Measurements from ENCODE around the gene JUP. TPM values are rescaled to one million over a fixed set of nuclear protein-coding genes. Genes with fewer than 3 reads are reported as not detected.
A peak's percentile ranks its signal among the peaks of the same experiment; 100 is the strongest.

JUP gene
- total and polyA plus RNA-seq, 2 of the 13 experiments (the other 11 are each of a cell fraction or from before 2014, with no cell fraction given) = 12.1 to 20.6 TPM

DNA sequence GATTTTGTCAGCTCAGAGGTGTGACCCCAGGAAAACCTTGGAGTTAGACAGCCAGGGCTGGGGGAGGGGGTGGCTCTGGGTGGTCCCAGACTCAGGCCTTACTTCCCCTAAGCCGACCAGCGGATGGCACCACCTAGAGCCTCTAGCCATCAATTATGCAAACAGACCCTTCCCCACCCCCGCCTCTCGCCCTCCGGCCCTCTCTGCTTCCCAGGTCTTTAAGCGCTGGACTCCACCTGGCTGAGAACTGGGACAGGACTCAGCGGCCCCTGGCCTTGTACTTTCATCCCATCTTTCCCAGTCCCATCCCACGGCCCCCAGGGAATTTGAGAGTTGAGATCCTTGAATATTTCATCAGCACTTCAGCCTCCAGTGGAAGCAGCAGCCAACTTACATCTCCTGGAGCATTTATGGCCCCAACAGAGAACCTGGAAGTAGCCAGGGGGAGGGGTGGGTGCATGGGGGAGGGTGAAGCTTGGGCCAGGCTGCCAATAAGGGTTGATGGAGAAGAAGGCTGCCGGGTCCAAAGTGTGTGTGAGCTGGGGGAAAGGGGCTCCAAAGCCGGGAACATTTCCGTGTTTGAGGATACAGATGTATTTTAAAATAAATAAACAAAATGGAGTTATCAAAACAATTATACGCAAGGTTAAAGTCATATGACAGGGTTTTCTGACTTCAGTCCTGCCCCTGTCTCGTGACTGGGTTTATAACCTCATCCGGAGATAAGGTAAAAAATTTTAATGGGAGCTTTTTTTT is 7.5 kb upstream of the JUP start (continued):
- TF ChIP-seq, protein P1, sequence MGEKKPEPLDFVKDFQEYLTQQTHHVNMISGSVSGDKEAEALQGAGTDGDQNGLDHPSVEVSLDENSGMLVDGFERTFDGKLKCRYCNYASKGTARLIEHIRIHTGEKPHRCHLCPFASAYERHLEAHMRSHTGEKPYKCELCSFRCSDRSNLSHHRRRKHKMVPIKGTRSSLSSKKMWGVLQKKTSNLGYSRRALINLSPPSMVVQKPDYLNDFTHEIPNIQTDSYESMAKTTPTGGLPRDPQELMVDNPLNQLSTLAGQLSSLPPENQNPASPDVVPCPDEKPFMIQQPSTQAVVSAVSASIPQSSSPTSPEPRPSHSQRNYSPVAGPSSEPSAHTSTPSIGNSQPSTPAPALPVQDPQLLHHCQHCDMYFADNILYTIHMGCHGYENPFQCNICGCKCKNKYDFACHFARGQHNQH (CRISPR knock-in tag; IDR thresholded peaks at IDR 0.05) = no peak
- TF ChIP-seq IKZF4 (CRISPR knock-in tag; IDR thresholded peaks at IDR 0.05; ENCODE audit: borderline replicate concordance, low read depth, not compliant biosample characterization) (no peak), PHF5A (CRISPR knock-in tag; IDR thresholded peaks at IDR 0.05; ENCODE audit: low read depth, unreplicated experiment) (no peak), ZNF670 (CRISPR knock-in tag; IDR thresholded peaks at IDR 0.05; ENCODE audit: borderline replicate concordance) (0 out of 2 replicates have a peak, but pooled peaks have one; percentile 19), ZNF260 (CRISPR knock-in tag; IDR thresholded peaks at IDR 0.05; ENCODE audit: borderline replicate concordance, low read depth) (no peak), ERF (CRISPR knock-in tag; IDR thresholded peaks at IDR 0.05) (no peak), ZFP82 (CRISPR knock-in tag; IDR thresholded peaks at IDR 0.05; ENCODE audit: borderline replicate concordance) (peak; percentile 56; the same call in 1 of the 2 replicates), ZNF333 (CRISPR knock-in tag; IDR thresholded peaks at IDR 0.05; ENCODE audit: borderline replicate concordance) (no peak), SP5 (CRISPR knock-in tag; IDR thresholded peaks at IDR 0.05; ENCODE audit: borderline replicate concordance, low read depth) (no peak), PITX1 (CRISPR knock-in tag; IDR thresholded peaks at IDR 0.05) (peak; percentile 65; the same call in 1 of the 2 replicates), PRDM4 (CRISPR knock-in tag; IDR thresholded peaks at IDR 0.05; ENCODE audit: borderline replicate concordance) (no peak), GATAD1 (CRISPR knock-in tag; IDR thresholded peaks at IDR 0.05) (no peak)
- TF ChIP-seq, protein P2, sequence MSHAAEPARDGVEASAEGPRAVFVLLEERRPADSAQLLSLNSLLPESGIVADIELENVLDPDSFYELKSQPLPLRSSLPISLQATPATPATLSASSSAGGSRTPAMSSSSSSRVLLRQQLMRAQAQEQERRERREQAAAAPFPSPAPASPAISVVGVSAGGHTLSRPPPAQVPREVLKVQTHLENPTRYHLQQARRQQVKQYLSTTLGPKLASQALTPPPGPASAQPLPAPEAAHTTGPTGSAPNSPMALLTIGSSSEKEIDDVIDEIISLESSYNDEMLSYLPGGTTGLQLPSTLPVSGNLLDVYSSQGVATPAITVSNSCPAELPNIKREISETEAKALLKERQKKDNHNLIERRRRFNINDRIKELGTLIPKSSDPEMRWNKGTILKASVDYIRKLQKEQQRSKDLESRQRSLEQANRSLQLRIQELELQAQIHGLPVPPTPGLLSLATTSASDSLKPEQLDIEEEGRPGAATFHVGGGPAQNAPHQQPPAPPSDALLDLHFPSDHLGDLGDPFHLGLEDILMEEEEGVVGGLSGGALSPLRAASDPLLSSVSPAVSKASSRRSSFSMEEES (CRISPR knock-in tag; IDR thresholded peaks at IDR 0.05) = no peak
- TF ChIP-seq, protein P3, sequence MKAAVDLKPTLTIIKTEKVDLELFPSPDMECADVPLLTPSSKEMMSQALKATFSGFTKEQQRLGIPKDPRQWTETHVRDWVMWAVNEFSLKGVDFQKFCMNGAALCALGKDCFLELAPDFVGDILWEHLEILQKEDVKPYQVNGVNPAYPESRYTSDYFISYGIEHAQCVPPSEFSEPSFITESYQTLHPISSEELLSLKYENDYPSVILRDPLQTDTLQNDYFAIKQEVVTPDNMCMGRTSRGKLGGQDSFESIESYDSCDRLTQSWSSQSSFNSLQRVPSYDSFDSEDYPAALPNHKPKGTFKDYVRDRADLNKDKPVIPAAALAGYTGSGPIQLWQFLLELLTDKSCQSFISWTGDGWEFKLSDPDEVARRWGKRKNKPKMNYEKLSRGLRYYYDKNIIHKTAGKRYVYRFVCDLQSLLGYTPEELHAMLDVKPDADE (CRISPR knock-in tag; IDR thresholded peaks at IDR 0.05) = no peak
